ENCODE data around the gene ZCCHC10. TPM values are rescaled to one million over a fixed set of nuclear protein-coding genes. Genes with fewer than 3 reads are reported as not detected.
A peak's percentile ranks its signal among the peaks of the same experiment; 100 is the strongest.
"Not testable (repeated sequence)": the region's sequence is repeated elsewhere in the genome, so short reads cannot be mapped to it uniquely, and the experiment has no call there.

The ZCCHC10 gene
- total and polyA plus RNA-seq, 9 of the 15 experiments (the other 6 are each of a cell fraction or from before 2014, with no cell fraction given): 11.9 to 146 (median 51.8) TPM

- FAIRE-seq; H3K4me3 ChIP-seq; BruUV-seq (replicated peaks); H3K27ac ChIP-seq (ENCODE audit: extremely low read depth, low read depth, low read length); H3K9me1 ChIP-seq (ENCODE audit: control insufficient read depth, insufficient read depth, low read length); H3K9ac ChIP-seq (ENCODE audit: insufficient read depth in 1 of 2, low read depth in 2 of 2, low read length in 2 of 2); H3K27me3 ChIP-seq (ENCODE audit: control insufficient read depth in 2 of 2, insufficient read depth in 2 of 2, low read length in 2 of 2); ATAC-seq; H2AFZ ChIP-seq (ENCODE audit: low read depth, low read length); H3K9me3 ChIP-seq (replicated peaks; ENCODE audit: control insufficient read depth, insufficient read depth, low read depth, low read length); intact Hi-C loops (cut with micrococcal nuclease); in situ Hi-C loops (cut with MboI); H4K20me1 ChIP-seq (replicated peaks; ENCODE audit: control insufficient read depth, insufficient read depth, low read length); H3K4me1 ChIP-seq (replicated peaks in 1 of 2; ENCODE audit: control insufficient read depth in 2 of 2, insufficient read depth in 2 of 2, low read length in 2 of 2); DNase-seq (ENCODE audit: extremely low read depth in 1 of 4, low spot score in 3 of 4); H3K79me2 ChIP-seq (ENCODE audit: control insufficient read depth, insufficient read depth, low read length); CTCF ChIA-PET (ENCODE audit: low intra/inter-chr PET ratio); H3K4me2 ChIP-seq (ENCODE audit: insufficient read depth, low read length): not testable (repeated sequence)
- WGBS (ENCODE audit: insufficient coverage, low coverage, missing lambda C conversion rate): 76% methylated on average over 2 of the region's 6 CpGs
- peak; percentile 83 for TF ChIP-seq ZNF121 (CRISPR knock-in tag; conservative IDR thresholded peaks at IDR 0.05)
- POLR2A ChIA-PET: interaction anchor here (0.6 to 1.6 kb wide), 3 partner anchors 13 to 23 kb away, joined by 3 to 6 read pairs (median 4); no protein-coding TSS in a partner anchor
- peaks cover 24% of the 10 kb centered on the region; the same call in 2 of the 3 replicates for H3K36me3 ChIP-seq (ENCODE audit: control insufficient read depth, insufficient read depth, low read length)
These were observed 17.9 kb downstream of the ZCCHC10 start for GRCh38 chr5:133008455-133008854.

GRCh38 chr5:133006653-133007052, 19.7 kb downstream of the ZCCHC10 start:
- no peaks in the 10 kb centered on the region for H3K4me1 ChIP-seq (replicated peaks in 1 of 2; ENCODE audit: control insufficient read depth in 2 of 2, insufficient read depth in 2 of 2, low read length in 2 of 2)
- POLR2A ChIA-PET: no interaction called here
- H3K9me1 ChIP-seq (ENCODE audit: control insufficient read depth, insufficient read depth, low read length): no peaks in the 10 kb centered on the region
- in situ Hi-C loops (cut with MboI): no loop called here
- H4K20me1 ChIP-seq (replicated peaks; ENCODE audit: control insufficient read depth, insufficient read depth, low read length): no peaks in the 10 kb centered on the region
- H3K79me2 ChIP-seq (ENCODE audit: control insufficient read depth, insufficient read depth, low read length): no peaks in the 10 kb centered on the region
- H3K4me2 ChIP-seq (ENCODE audit: insufficient read depth, low read length): no peak overlapping the region
- FAIRE-seq: no peak
- intact Hi-C loops (cut with micrococcal nuclease): no loop called here
- H3K27ac ChIP-seq (ENCODE audit: extremely low read depth, low read depth, low read length): no peak overlapping the region
- CTCF ChIA-PET (ENCODE audit: low intra/inter-chr PET ratio): no interaction called here
- no peak overlapping the region for H3K4me3 ChIP-seq
- H3K9me3 ChIP-seq (replicated peaks; ENCODE audit: control insufficient read depth, insufficient read depth, low read depth, low read length): no peaks in the 10 kb centered on the region
- WGBS (ENCODE audit: insufficient coverage, low coverage, missing lambda C conversion rate): 15% methylated on average over 1 of the region's 1 CpG
- no peak overlapping the region for H3K9ac ChIP-seq (ENCODE audit: insufficient read depth in 1 of 2, low read depth in 2 of 2, low read length in 2 of 2)
- ATAC-seq: no peak
- H3K27me3 ChIP-seq (ENCODE audit: control insufficient read depth in 2 of 2, insufficient read depth in 2 of 2, low read length in 2 of 2): no peaks in the 10 kb centered on the region
- peaks cover 31% of the 10 kb centered on the region; the same call in 2 of the 3 replicates for H3K36me3 ChIP-seq (ENCODE audit: control insufficient read depth, insufficient read depth, low read length)
- no TSS peak for BruUV-seq (replicated peaks)
- DNase-seq (ENCODE audit: extremely low read depth in 1 of 4, low spot score in 3 of 4): no peak
- H2AFZ ChIP-seq (ENCODE audit: low read depth, low read length): no peak overlapping the region
- TF ChIP-seq ZNF668 (CRISPR knock-in tag; IDR thresholded peaks at IDR 0.05): no peak
- TF ChIP-seq PHF20 (IDR thresholded peaks at IDR 0.05; ENCODE audit: partially characterized antibody): no peak
- no peak for TF ChIP-seq ZNF785 (CRISPR knock-in tag; IDR thresholded peaks at IDR 0.05)
- TF ChIP-seq MTA3 (IDR thresholded peaks at IDR 0.05; ENCODE audit: borderline replicate concordance): no peak
- no peak for TF ChIP-seq JUN (IDR thresholded peaks at IDR 0.05; ENCODE audit: borderline replicate concordance, low read depth, low read length)
- no peak for TF ChIP-seq JUN (CRISPR knock-in tag; IDR thresholded peaks at IDR 0.05; ENCODE audit: borderline replicate concordance)
- no peak for TF ChIP-seq ZNF592 (IDR thresholded peaks at IDR 0.05)
- no peak for TF ChIP-seq ASH1L (IDR thresholded peaks at IDR 0.05; ENCODE audit: borderline replicate concordance, low read depth, partially characterized antibody)
- TF ChIP-seq MCM2 (IDR thresholded peaks at IDR 0.05; ENCODE audit: low read depth): no peak
- no peak for TF ChIP-seq TEAD1 (CRISPR knock-in tag; IDR thresholded peaks at IDR 0.05)
- no peak for TF ChIP-seq HDAC6 (IDR thresholded peaks at IDR 0.05; ENCODE audit: low read depth, low read length)
- TF ChIP-seq SMARCA5 (IDR thresholded peaks at IDR 0.05): no peak
- TF ChIP-seq ZBTB17 (CRISPR knock-in tag; IDR thresholded peaks at IDR 0.05): no peak
- TF ChIP-seq ZNF696 (CRISPR knock-in tag; conservative IDR thresholded peaks at IDR 0.05): no peak
